HUDEP-2 (cell line): Measurements from ENCODE around the gene EHMT1.

Experiments
- DNase-seq, 76 experiments: peaks; one replicate each; lab custom pipeline; 2025; ENCODE audit not compliant: unreplicated experiment in 76 of 76; lab: John Stamatoyannopoulos, UW

EHMT1 gene

DNA sequence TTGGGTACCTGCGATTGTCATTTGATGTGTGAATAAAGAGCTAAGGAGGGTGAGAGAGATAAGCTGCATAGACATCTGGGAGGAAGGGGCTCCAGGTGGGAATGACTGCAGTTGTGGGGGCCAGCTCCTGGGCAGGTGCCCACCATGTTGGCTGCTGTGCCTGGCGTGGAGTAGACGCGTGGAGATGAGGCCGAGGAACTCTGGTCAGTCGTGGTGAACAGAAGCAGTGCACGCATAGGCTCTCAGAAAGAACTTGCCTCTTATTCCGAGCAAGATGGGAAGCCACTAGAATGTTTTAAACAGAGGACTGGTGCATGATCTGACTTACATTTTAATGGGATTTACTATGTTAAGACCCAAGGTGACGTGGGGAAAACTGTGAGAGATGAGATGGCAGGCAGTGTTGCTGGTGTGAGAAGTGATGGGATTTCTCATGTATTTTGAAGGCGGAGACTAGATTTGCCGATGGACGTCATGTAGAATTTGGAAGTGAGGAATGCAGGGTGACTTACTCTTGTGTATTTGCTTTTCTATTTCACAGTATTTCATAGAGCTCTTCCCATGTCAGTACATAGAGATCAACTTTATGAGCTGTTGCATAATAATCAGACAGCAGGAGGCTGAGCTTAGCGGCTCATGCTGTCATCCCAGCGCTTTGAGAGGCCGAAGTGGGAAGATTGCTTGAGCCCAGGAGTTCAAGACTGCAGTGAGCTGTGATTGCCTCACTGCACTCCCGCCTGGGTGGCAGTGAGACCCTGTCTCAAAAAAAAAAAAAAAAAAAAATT is 71.1 kb downstream of the EHMT1 start:
- DNase-seq, result no peak

DNA sequence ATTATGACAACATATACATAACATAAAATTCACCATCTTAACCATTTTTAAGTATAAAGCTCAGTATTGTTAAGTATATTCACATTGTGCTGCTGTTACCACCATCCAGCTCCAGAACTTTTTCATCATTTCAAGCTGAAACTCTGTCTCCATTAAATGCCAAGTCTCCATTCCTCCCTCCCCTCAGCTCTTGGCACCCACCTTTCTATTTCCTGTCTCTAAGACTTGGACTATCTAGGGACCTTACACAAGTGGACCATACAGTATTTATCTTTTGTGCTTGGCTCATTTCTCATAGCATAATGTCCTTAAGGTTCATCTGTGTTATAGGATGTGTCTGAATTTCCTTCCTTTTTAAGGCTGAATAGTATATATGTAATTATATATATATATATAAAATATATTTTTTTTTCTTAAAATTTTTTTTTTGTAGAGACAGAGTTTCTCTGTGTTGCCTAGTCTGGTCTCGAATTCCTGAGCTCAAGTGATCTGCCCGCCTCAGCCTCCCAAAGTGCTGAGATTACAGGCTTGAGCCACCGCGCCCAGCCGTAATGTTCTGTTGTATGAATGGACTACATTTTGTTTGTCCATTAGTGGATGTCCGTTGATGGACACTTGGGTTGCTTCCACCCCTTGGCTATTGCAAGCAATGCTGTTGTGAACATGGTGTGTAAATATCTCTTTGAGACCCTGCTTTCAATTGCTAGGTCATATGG is 72.3 kb downstream of the EHMT1 start:
- DNase-seq, result no peak

- DNase-seq, result peak in 1 of 76 experiments; percentile 12
Measured at GRCh38 chr9:137691646-137692351, 73.0 kb downstream of the EHMT1 start.

DNA sequence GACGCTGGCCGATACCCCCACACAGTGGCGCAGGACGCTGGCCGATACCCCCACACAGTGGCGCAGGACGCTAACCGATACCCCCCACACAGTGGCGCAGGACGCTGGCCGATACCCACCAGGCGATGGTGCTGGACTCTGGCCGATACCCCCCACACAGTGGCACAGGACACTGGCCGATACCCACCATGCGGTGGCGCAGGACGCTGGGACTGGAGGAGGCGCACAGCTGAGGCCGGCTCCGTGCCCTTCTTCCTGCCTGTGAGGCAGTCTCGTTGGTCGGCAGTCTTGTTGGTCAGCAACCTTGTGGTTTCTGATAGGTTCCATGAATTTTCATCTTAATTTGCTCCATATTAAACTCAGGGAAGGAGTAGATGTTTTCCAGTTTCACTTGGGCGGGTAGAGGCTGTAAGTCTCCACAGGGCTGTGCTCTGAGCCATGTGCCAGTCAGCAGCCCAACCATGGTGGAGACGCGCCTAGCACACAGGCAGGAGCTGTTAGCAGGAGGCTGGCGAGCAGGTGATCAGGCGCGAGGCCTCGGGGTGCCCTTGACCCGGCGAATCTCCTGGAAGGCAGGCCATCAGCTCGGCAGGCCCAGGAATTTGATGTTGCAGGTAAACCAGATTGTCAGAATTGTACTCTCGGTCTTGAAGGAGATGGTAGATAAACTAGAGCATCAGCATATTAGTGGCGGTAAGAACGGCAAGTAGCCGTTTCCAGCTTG is 75.6 kb downstream of the EHMT1 start:
- DNase-seq, result no peak

- peak in 16 of 76 experiments; percentile 9 to 40 (median 20) for DNase-seq
Measured at GRCh38 chr9:137694962-137695875, 76.4 kb downstream of the EHMT1 start.

DNA sequence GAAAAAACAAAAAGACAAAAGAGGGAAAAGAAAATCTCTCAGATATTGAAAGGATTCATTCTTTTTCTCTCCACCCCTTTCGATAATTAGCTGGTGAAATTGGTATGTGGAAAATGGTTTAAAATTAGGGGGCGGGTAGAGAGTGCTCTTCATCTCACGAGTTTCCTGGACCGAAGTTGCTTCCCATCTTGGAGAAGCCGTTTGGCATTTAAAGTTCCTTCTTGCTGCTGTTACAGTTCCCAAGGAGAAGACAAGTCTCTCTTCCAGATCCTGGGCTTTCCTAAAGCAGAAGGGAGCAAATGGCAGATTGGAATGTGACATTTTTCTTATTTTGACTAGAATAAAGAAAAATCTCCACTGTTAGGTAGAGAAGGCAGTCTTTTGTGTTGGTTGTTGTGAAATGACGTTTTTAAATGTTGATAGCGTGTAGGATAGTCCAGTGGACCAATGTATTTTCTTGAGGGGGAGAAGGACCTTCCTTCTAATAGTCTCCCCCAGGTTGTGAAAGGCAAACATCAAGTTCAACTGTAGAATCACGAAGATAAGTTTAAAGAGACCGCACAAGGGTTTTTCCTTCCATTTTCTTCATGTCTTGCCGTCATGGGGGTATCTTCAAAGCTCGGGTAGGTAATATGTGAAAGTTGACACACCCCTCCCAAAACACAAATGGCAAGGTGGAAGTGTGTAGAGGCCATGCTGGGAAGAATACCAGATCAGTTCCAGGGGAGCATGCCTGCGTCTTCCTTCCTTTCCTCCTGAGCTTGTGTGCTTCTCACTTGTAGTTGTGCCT is 77.5 kb downstream of the EHMT1 start:
- DNase-seq, result no peak

DNA sequence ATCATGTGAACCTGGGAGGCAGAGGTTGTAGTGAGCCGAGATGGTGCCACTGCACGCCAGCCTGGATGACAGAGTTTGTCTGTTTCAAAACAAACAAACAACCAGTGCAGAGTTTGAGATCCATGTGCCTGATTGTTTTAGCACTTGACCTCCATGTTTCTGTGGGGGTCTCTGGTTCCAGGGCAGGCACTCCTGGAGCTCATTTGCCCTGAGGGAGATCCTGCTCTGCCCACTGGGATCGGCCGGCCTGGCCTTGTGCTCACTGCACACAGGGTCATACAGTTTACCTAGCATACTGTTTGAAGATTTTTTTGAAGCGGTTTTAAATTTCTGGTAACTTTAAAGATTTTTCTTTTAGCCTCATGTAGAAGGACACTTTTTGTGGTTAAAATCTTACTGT is 78.4 kb downstream of the EHMT1 start:
- no peak for DNase-seq

DNA sequence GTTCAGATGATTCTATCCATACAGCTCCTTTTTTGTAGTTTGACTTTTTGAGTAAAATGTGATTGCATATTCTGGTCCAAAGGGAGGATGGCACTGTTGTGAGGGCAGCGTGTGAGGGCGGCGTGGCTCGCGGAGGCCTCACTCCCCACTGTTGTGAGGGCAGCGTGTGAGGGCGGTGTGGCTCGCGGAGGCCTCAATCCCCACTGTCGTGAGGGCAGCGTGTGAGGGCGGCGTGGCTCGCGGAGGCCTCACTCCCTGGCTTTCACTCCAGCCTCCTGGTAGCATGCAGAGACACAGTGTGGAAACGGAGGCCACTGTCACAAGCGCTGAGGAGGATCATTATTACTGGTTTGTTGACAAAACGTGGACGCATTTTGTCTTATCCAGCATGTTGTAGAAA is 79.0 kb downstream of the EHMT1 start:
- DNase-seq, result no peak

- no peak for DNase-seq
Measured at GRCh38 chr9:137700911-137701310, 82.1 kb downstream of the EHMT1 start.

- DNase-seq, result no peak
Measured at GRCh38 chr9:137702615-137703379, 84.0 kb downstream of the EHMT1 start.

GRCh38 chr9:137703842-137704508 is 85.2 kb downstream of the EHMT1 start:
- no peak for DNase-seq

- DNase-seq, result no peak
Measured at GRCh38 chr9:137705443-137705863, 86.6 kb downstream of the EHMT1 start.

DNA sequence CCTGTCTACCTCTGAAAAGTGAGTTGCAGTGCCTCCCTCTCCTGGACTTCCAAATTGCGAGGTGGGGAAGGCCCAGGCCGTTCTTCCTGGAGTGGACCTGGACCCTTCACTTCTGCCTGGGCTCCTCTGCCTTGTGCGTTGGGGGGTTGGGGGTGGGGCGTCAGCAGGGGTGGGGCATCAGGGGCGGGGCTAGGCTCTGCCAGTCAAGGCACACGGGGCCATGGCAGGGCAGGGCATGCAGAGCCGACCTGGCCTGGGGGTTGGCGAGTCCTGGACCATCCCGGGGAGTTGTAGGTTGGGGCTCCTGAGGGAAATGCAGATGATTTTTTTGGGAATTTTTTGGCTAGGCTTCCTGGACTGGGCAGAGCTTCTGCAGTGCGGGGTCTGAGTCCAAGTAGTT is 87.1 kb downstream of the EHMT1 start:
- no peak for DNase-seq

- DNase-seq, result no peak
Measured at GRCh38 chr9:137707361-137707760, 88.6 kb downstream of the EHMT1 start.

DNA sequence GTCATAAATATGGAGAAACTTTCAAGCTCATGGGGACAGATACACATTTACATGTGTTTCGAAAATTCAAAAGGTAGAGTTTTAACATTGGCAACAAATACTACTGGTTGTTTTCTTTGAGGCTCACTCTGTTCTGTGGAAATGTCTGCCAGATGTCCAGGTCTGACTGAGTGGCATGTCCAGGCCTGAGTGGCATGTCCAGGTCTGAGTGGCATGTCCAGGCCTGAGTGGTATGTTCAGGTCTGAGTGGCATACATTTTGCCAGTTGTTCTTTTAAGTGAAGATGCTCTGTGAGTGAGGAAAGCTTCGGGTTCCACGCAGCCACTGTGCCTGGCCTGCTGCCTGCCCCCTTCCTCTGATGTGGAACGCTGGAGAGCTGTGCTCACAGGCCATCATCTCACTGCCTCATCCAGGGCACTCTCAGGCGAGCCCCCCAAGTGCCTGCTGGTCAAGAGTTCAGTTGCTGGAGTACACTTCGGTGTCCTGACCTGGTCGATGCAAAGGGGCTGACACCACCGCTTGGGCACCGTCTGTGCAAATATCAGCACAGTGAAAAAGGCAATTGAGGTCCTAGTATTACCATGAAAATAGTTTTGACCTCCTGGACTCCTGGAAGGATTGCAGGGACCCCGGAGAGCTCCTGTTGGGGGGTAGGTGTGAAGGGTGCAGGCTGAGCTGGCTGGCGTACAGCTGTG is 89.9 kb downstream of the EHMT1 start:
- DNase-seq, result no peak

DNA sequence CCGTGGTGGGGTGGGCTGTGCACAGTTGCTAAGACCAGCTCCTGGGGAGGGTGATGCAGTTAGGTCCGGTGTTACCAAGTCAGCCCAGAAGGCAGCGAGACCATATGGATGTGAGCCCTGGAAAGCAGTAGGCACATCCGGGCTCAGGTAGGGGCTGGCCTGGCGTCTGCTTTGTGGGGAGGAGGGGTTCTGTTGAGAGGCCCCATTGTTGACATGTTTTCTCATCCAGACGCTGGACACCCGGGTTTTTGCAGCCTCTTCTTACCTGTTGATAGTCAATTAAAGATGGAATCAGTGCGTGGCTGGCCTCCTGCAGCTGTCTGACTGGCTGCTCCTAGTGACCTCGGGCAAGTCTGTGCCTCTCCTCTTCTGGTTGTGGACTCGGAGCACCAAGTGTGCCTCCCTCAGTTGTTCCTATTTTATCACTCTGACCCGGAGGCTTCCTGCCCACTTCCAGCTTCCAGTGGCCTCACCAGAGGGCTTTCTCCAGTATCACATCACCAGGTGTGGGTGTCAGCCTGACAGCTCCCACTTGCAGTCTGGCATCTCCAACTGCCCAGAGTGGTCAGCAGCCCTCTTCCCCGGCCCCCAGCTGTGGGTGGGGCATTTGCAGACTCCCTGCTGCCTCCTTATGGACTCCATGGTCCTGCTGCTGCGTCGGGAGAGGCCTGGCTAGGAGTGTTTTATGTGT is 90.8 kb downstream of the EHMT1 start:
- no peak for DNase-seq

DNA sequence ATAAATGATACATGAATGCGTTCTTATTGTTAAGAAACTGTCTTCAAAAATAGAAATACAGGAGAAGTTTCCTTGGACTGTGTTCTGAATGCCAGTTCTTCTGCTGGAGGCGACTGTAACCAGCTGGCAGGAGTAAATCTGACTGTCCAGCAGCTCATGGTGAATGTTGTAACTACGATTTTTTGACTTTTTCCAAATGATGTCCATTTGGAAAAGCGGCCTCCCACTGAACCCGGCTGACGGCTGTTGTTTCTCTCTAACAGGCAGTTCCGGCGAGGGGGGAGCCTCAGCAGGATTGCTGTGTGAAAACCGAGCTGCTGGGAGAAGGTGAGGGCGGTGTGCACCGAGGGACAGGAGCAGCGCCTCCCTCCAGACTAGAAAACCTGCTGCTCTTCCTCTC is 91.9 kb downstream of the EHMT1 start:
- no peak for DNase-seq
